ENCODE measurements around the gene ACTMAP.

ACTMAP gene

GRCh38 chr19:40717880-40718773 lies 32.1 kb downstream of the ACTMAP start:
- FAIRE-seq, result no peak

GRCh38 chr19:40717325-40717879 lies 32.9 kb downstream of the ACTMAP start:
- no peak for FAIRE-seq

- no peak for FAIRE-seq
Observed at GRCh38 chr19:40716482-40717324, 33.6 kb downstream of the ACTMAP start, which contains the start of the genes COQ8B and ITPKC. TSS of gene COQ8B (minus strand) at chr19:40716886. CDS start at chr19:40714632, 2,254 bp downstream. TSS of gene ITPKC (plus strand) at chr19:40717112. CDS start at chr19:40717136, 24 bp downstream.

- no peak for FAIRE-seq
Observed at GRCh38 chr19:40716031-40716481, 34.2 kb downstream of the ACTMAP start.

GRCh38 chr19:40714441-40715299 lies 35.6 kb downstream of the ACTMAP start:
- no peak for FAIRE-seq

GRCh38 chr19:40713939-40714338 lies 36.3 kb downstream of the ACTMAP start:
- FAIRE-seq, result no peak

- FAIRE-seq, result no peak
Observed at GRCh38 chr19:40709817-40710216, 40.5 kb downstream of the ACTMAP start.

GRCh38 chr19:40707615-40708014 lies 42.7 kb downstream of the ACTMAP start:
- no peak for FAIRE-seq

- FAIRE-seq, result no peak
Observed at GRCh38 chr19:40705950-40706619, 44.2 kb downstream of the ACTMAP start.

GRCh38 chr19:40705362-40705651 lies 45.0 kb downstream of the ACTMAP start:
- FAIRE-seq, result no peak

- no peak for FAIRE-seq
Observed at GRCh38 chr19:40704491-40705361, 45.6 kb downstream of the ACTMAP start.

- FAIRE-seq, result no peak
Observed at GRCh38 chr19:40703029-40703755, 47.1 kb downstream of the ACTMAP start.

- FAIRE-seq, result no peak
Observed at GRCh38 chr19:40702337-40703012, 47.8 kb downstream of the ACTMAP start.

- no peak for FAIRE-seq
Observed at GRCh38 chr19:40701758-40702157, 48.5 kb downstream of the ACTMAP start.

- FAIRE-seq, result no peak
Observed at GRCh38 chr19:40700083-40700482, 50.2 kb downstream of the ACTMAP start.

GRCh38 chr19:40697007-40697406 lies 53.3 kb downstream of the ACTMAP start:
- no peak for FAIRE-seq

- no peak for FAIRE-seq
Observed at GRCh38 chr19:40695881-40696280, 54.4 kb downstream of the ACTMAP start.

GRCh38 chr19:40693896-40694295 lies 56.4 kb downstream of the ACTMAP start:
- no peak for FAIRE-seq

- FAIRE-seq, result no peak
Observed at GRCh38 chr19:40693150-40693788, 57.0 kb downstream of the ACTMAP start.
